Thyroid gland (tissue), 4 donors: ENCODE measurements around the gene VPS52.

Experiments used
- CTCF ChIP-seq, 6 experiments: fragments of 200-600 bp in 3 of 6; fragments of 450-650 bp in 3 of 6; sonication (generic) in 3 of 6; IDR thresholded peaks; one replicate each; pipeline ENCODE4 v1.5.1; 2016 to 2019; ENCODE audit warnings: antibody characterized with exemption in 6 of 6, mild to moderate bottlenecking in 2 of 6, inconsistent platforms in 1 of 6, moderate library complexity in 1 of 6
- POLR2A ChIP-seq, 2 donors: fragments of 450-650 bp; IDR thresholded peaks; one replicate each; pipeline ENCODE4 v1.6.1; 2017; ENCODE audit warnings: antibody characterized with exemption in 2 of 2, mild to moderate bottlenecking in 2 of 2, moderate library complexity in 1 of 2

GRCh38 chr6:33280539-33280938, 8.9 kb upstream of the VPS52 start:
- TF ChIP-seq CTCF (IDR thresholded peaks at IDR 0.05) (no peak), POLR2A (IDR thresholded peaks at IDR 0.05) (no peak)
